ENCODE results near the gene TLN1.

DNA sequence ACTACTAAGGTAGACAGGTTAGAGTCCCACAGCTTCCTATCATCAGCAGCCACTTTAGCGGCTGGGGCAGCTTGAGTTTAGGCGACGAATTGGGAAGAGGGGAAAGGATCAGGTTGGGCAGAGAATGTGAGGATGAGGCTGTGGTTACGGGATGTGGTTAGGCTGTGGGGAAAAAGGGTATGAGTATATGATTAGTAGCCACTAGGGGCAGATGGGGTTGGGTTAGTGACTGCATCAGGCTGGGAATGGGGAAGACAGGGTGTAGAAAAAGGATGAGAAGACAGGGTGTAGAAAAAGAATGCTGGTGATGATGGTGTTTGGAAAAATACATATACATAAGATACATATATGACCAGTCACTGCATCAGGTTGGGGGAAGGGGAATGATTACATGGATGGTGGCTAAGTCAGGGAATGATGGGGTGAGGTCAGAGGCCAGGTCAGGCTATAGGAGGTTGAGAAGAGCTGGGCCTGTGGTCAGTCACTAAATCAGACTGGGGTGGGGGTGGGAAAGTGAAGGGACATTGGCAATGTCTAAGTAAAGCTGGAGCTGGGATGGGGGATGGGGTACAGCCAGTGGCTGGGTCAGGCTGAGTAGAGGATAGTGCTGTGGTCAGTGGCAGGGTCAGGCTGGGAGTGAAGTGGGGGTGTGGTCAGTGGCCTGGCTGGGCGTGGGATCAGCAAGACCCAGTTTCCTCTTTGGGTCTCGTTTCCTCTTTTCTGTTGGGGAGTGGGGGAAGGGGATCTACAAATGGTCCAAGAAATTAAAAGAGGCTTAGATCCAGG lies 2.1 kb downstream of the TLN1 start:
- TF ChIP-seq CTCF (IDR thresholded peaks at IDR 0.05) (peak; percentile 79), POLR2AphosphoS5 (IDR thresholded peaks at IDR 0.05; ENCODE audit: low read depth, low read length) (no peak)

Measured in Panc1 (cell line).